Lower leg skin (tissue), 4 donors: ENCODE measurements around the gene COX7B2. TPM values are rescaled to one million over a fixed set of nuclear protein-coding genes. Genes with fewer than 3 reads are reported as not detected.

Source experiments
- DNase-seq, 2 donors: peaks; one replicate each; pipeline ENCODE4 v3.0.0-alpha.2; 2019; ENCODE audit warnings: low spot score in 2 of 2
- H3K4me3 ChIP-seq: fragments of 200-600 bp; sonication (generic); 2 replicates; pipeline ENCODE4 v1.5.1; 2017; ENCODE audit warnings: mild to moderate bottlenecking, low read depth; ENCODE audit not compliant: poor library complexity, severe bottlenecking
- CTCF ChIP-seq, 3 donors: fragments of 450-650 bp; IDR thresholded peaks; one replicate each; pipeline ENCODE4 v1.5.1; 2016; ENCODE audit warnings: antibody characterized with exemption in 3 of 3, mild to moderate bottlenecking in 3 of 3, moderate library complexity in 2 of 3
- POLR2A ChIP-seq, 2 donors: fragments of 450-650 bp; IDR thresholded peaks; one replicate each; pipeline ENCODE4 v1.6.1; 2016 to 2017; ENCODE audit warnings: antibody characterized with exemption in 2 of 2, mild to moderate bottlenecking in 1 of 2, moderate library complexity in 1 of 2
- WGBS, 2 donors: methylation state at CpG; one replicate each; pipeline ENCODE4 v1.1.5; 2018; 5-methylcytosine and 5-hydroxymethylcytosine counted together
- intact Hi-C: fragments of 100-400 bp; cut with DNase I; formaldehyde crosslinking; loops from one replicate; pipeline ENCODE4 v1.15.0; 2023; ENCODE audit warnings: low total_unique reads
- total RNA-seq, 4 donors: library from RNA; depleted of rRNA; stranded (reverse); fragments of >200 nt; gene quantifications; one replicate each; pipeline ENCODE4 v1.1.0, GENCODE V29; 2016

Gene COX7B2
- total RNA-seq, 4 donors from 2014 or later: not detected

GRCh38 chr4:46889410-46889809, 19.6 kb downstream of the COX7B2 start:
- DNase-seq: no peak
- WGBS, 2 donors: 82% methylated on average over 2 of the region's 2 CpGs
- intact Hi-C loops: no loop called here
- H3K4me3 ChIP-seq: no peak overlapping the region
- no peak for TF ChIP-seq CTCF (IDR thresholded peaks at IDR 0.05)
- TF ChIP-seq POLR2A (IDR thresholded peaks at IDR 0.05): no peak

GRCh38 chr4:46886711-46887110, 22.3 kb downstream of the COX7B2 start:
- TF ChIP-seq CTCF (IDR thresholded peaks at IDR 0.05): no peak
- TF ChIP-seq POLR2A (IDR thresholded peaks at IDR 0.05): no peak
- no peak overlapping the region for H3K4me3 ChIP-seq
- no peak for DNase-seq
- 28 to 40% methylated on average over 2 of the region's 2 CpGs for WGBS, 2 donors
- intact Hi-C loops: no loop called here

GRCh38 chr4:46878641-46879040, 30.4 kb downstream of the COX7B2 start:
- intact Hi-C loops: no loop called here
- DNase-seq: no peak
- no peak for TF ChIP-seq CTCF (IDR thresholded peaks at IDR 0.05)
- no peak for TF ChIP-seq POLR2A (IDR thresholded peaks at IDR 0.05)
- no peak overlapping the region for H3K4me3 ChIP-seq
- 92% methylated on average over 3 of the region's 3 CpGs for WGBS, 2 donors

GRCh38 chr4:46874811-46875210, 34.2 kb downstream of the COX7B2 start:
- no peak for TF ChIP-seq CTCF (IDR thresholded peaks at IDR 0.05)
- no peak for TF ChIP-seq POLR2A (IDR thresholded peaks at IDR 0.05)
- 53 to 66% methylated on average over 1 of the region's 1 CpG for WGBS, 2 donors
- intact Hi-C loops: no loop called here
- H3K4me3 ChIP-seq: no peak overlapping the region
- no peak for DNase-seq

GRCh38 chr4:46870411-46870810, 38.6 kb downstream of the COX7B2 start:
- intact Hi-C loops: no loop called here
- TF ChIP-seq POLR2A (IDR thresholded peaks at IDR 0.05) (no peak), CTCF (IDR thresholded peaks at IDR 0.05) (no peak)
- H3K4me3 ChIP-seq: no peak overlapping the region
- no peak for DNase-seq
- 65 to 69% methylated on average over 2 of the region's 2 CpGs for WGBS, 2 donors

GRCh38 chr4:46856333-46856732, 52.7 kb downstream of the COX7B2 start:
- DNase-seq: no peak
- H3K4me3 ChIP-seq: no peak overlapping the region
- TF ChIP-seq CTCF (IDR thresholded peaks at IDR 0.05) (no peak), POLR2A (IDR thresholded peaks at IDR 0.05) (no peak)
- intact Hi-C loops: no loop called here
